Neuronal stem cell (in vitro differentiated cells): Measurements from ENCODE around the gene ARHGAP44.

Experiments used
- DNase-seq: peaks from one replicate; pipeline ENCODE4 v3.0.0-alpha.2; 2013; ENCODE audit warnings: low spot score
- H2AFZ ChIP-seq: one replicate; pipeline ENCODE4 v1.6.1; 2013; ENCODE audit warnings: mild to moderate bottlenecking, low read length, inconsistent platforms
- H2AK5ac ChIP-seq: 2 replicates; pipeline ENCODE4 v1.6.1; 2013; ENCODE audit warnings: low read depth, mild to moderate bottlenecking, inconsistent platforms, low read length, moderate library complexity, mixed read lengths
- H2BK120ac ChIP-seq: 2 replicates; pipeline ENCODE4 v1.6.1; 2013; ENCODE audit warnings: low read depth, mild to moderate bottlenecking, inconsistent platforms, low read length, moderate library complexity, mixed read lengths
- H2BK12ac ChIP-seq: one replicate; pipeline ENCODE4 v1.6.1; 2013; ENCODE audit warnings: low read length, inconsistent platforms
- H2BK15ac ChIP-seq: 2 replicates; pipeline ENCODE4 v1.6.1; 2013; ENCODE audit warnings: mild to moderate bottlenecking, low read length, inconsistent platforms, mixed read lengths
- H2BK5ac ChIP-seq: one replicate; pipeline ENCODE4 v1.6.1; 2013; ENCODE audit warnings: inconsistent platforms, mild to moderate bottlenecking, low read length, moderate library complexity
- H3K14ac ChIP-seq: one replicate; pipeline ENCODE4 v1.6.1; 2013; ENCODE audit warnings: low read length, inconsistent platforms
- H3K18ac ChIP-seq: 2 replicates; pipeline ENCODE4 v1.6.1; 2013; ENCODE audit warnings: low read length, inconsistent platforms
- H3K23ac ChIP-seq: 2 replicates; pipeline ENCODE4 v1.6.1; 2013; ENCODE audit warnings: low read depth, mild to moderate bottlenecking, mixed read lengths, low read length, inconsistent platforms; ENCODE audit not compliant: poor library complexity
- H3K27ac ChIP-seq: replicated peaks from 3 replicates; pipeline ENCODE4 v1.5.1; 2013; ENCODE audit warnings: low read length, inconsistent platforms
- H3K27me3 ChIP-seq, 3 experiments: 2 replicates each; pipeline ENCODE4 v1.6.1; 2013; ENCODE audit warnings: low read length in 3 of 3, mild to moderate bottlenecking in 2 of 3, inconsistent platforms in 1 of 3, low read depth in 1 of 3, mixed read lengths in 1 of 3, moderate library complexity in 1 of 3; ENCODE audit not compliant: control insufficient read depth in 3 of 3, insufficient read depth in 3 of 3
- H3K36me3 ChIP-seq, 2 donors: replicated peaks in 1 of 2; 2 replicates each; pipeline ENCODE4 v1.6.1; 2013; ENCODE audit warnings: low read length in 2 of 2; ENCODE audit not compliant: control insufficient read depth in 2 of 2, insufficient read depth in 2 of 2
- H3K4ac ChIP-seq: 2 replicates; pipeline ENCODE4 v1.6.1; 2013; ENCODE audit warnings: inconsistent platforms, mild to moderate bottlenecking, low read length, moderate library complexity
- H3K4me1 ChIP-seq, 2 donors: 1 replicate in 1 of 2; 2 replicates in 1 of 2; pipeline ENCODE4 v1.6.1; 2013; ENCODE audit warnings: low read length in 2 of 2, low read depth in 1 of 2; ENCODE audit not compliant: control insufficient read depth in 2 of 2, insufficient read depth in 1 of 2
- H3K4me2 ChIP-seq: one replicate; pipeline ENCODE4 v1.6.1; 2013; ENCODE audit warnings: mild to moderate bottlenecking, low read length, inconsistent platforms; ENCODE audit not compliant: insufficient read depth, poor library complexity, severe bottlenecking
- H3K4me3 ChIP-seq, 2 donors: 2 replicates each; pipeline ENCODE4 v1.5.1; 2013; ENCODE audit warnings: low read length in 2 of 2, mild to moderate bottlenecking in 2 of 2, inconsistent platforms in 1 of 2, moderate library complexity in 1 of 2
- H3K79me1 ChIP-seq: one replicate; pipeline ENCODE4 v1.6.1; 2013; ENCODE audit warnings: low read depth, mild to moderate bottlenecking, inconsistent platforms, low read length, moderate library complexity
- H3K9ac ChIP-seq: one replicate; pipeline ENCODE4 v1.6.1; 2013; ENCODE audit warnings: mild to moderate bottlenecking, low read depth, low read length, inconsistent platforms; ENCODE audit not compliant: poor library complexity
- H3K9me3 ChIP-seq, 2 donors: replicated peaks in 1 of 2; 2 replicates each; pipeline versions ENCODE3 to v1.6.1; 2013; ENCODE audit warnings: low read length in 2 of 2, mild to moderate bottlenecking in 2 of 2, inconsistent platforms in 1 of 2, low read depth in 1 of 2, mixed read lengths in 1 of 2, moderate library complexity in 1 of 2; ENCODE audit not compliant: control insufficient read depth in 2 of 2, insufficient read depth in 1 of 2
- H4K8ac ChIP-seq: one replicate; pipeline ENCODE4 v1.6.1; 2013; ENCODE audit warnings: low read depth, mild to moderate bottlenecking, inconsistent platforms, low read length, moderate library complexity
- H4K91ac ChIP-seq: one replicate; pipeline ENCODE4 v1.6.1; 2013; ENCODE audit warnings: low read length, low read depth, mild to moderate bottlenecking, inconsistent platforms; ENCODE audit not compliant: poor library complexity
- WGBS, 2 donors: extraction: QIAGEN DNeasy Blood & Tissue Kit; methylation state at CpG; one replicate each; pipeline ENCODE4 v1.1.7; 2013; ENCODE audit warnings: missing lambda C conversion rate in 2 of 2, mixed read lengths in 1 of 2; ENCODE audit not compliant: insufficient read length in 2 of 2, insufficient replicate concordance in 1 of 2; ENCODE audit errors: extremely low coverage in 2 of 2; 5-methylcytosine and 5-hydroxymethylcytosine counted together

Gene ARHGAP44

DNA sequence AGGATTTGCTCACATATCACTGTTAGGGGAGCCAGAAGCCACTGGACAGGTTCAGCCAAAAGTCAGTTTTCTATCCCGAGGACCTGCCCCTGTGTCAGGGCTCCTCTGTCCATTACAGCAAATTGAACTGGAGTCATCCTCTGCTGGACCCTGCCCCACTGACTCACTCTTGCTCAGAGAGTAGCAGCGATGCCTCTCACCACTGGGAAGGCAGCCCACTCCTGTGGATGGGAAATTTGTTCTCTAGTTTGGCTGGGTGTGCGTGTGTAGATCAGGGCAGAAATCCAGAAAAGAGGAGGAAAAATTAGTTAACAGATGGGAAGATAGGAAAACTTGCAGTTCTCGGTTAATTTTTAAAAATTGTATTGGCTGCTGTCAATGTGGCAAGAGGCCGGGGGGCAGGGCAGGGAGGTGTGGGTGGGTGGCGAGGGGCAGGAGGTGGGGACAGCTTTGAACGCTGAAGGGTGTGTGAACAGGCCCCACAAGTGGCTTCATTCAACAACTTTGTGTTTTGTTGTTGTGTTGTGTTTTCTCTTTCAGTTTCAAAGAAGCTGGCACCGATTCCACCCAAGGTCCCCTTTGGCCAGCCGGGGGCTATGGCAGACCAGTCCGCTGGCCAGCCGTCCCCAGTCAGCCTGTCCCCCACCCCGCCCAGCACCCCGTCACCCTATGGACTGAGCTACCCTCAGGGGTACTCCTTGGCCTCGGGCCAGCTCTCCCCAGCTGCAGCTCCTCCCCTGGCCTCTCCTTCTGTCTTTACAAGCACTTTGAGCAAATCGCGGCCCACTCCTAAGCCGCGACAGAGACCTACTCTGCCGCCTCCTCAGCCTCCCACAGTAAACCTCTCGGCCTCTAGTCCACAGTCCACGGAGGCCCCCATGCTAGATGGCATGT lies 194.9 kb downstream of the ARHGAP44 start:
- no peak overlapping the region for H2BK5ac ChIP-seq
- no peak overlapping the region for H3K4me3 ChIP-seq
- H3K4me2 ChIP-seq, result no peak overlapping the region
- no peak overlapping the region for H2BK12ac ChIP-seq
- H2AFZ ChIP-seq, result no peak overlapping the region
- no peaks in the 10 kb centered on the region for H3K27me3 ChIP-seq
- H4K91ac ChIP-seq, result no peak overlapping the region
- H3K9me3 ChIP-seq, result no peaks in the 10 kb centered on the region
- no peak overlapping the region for H4K8ac ChIP-seq
- H2AK5ac ChIP-seq, result peak overlapping the region; percentile 17
- WGBS, 2 donors, result no CpG with 5 or more reads among the region's 21 CpGs
- H3K4me1 ChIP-seq, result peaks cover 0 to 7% of the 10 kb centered on the region in 2 donors
- H3K23ac ChIP-seq, result no peak overlapping the region
- no peak overlapping the region for H3K9ac ChIP-seq
- DNase-seq, result no peak
- no peak overlapping the region for H3K14ac ChIP-seq
- H3K27ac ChIP-seq, result no peak overlapping the region
- H3K36me3 ChIP-seq, result no peaks in the 10 kb centered on the region
- no peak overlapping the region for H3K4ac ChIP-seq
- peak overlapping the region; percentile 8 for H2BK15ac ChIP-seq
- no peaks in the 10 kb centered on the region for H3K79me1 ChIP-seq
- H2BK120ac ChIP-seq, result no peak overlapping the region
- no peak overlapping the region for H3K18ac ChIP-seq

GRCh38 chr17:12985431-12986293 lies 196.4 kb downstream of the ARHGAP44 start:
- H2BK120ac ChIP-seq, result no peak overlapping the region
- H2BK12ac ChIP-seq, result no peak overlapping the region
- peak overlapping the region; percentile 11 for H3K18ac ChIP-seq
- H3K27ac ChIP-seq, result no peak overlapping the region
- H3K79me1 ChIP-seq, result no peaks in the 10 kb centered on the region
- H4K8ac ChIP-seq, result no peak overlapping the region
- no peak overlapping the region for H3K4ac ChIP-seq
- peaks cover 0 to 7% of the 10 kb centered on the region in 2 donors for H3K4me1 ChIP-seq
- H4K91ac ChIP-seq, result no peak overlapping the region
- no peak for DNase-seq
- no peak overlapping the region for H3K23ac ChIP-seq
- H2AK5ac ChIP-seq, result no peak overlapping the region
- WGBS, 2 donors, result no CpG with 5 or more reads among the region's 14 CpGs
- H3K4me3 ChIP-seq, result no peak overlapping the region
- H3K4me2 ChIP-seq, result no peak overlapping the region
- H2BK15ac ChIP-seq, result no peak overlapping the region
- H3K14ac ChIP-seq, result no peak overlapping the region
- no peak overlapping the region for H2BK5ac ChIP-seq
- H3K9me3 ChIP-seq, result peaks cover 0 to 7% of the 10 kb centered on the region in 2 donors
- H2AFZ ChIP-seq, result no peak overlapping the region
- peaks cover 7 to 10% of the 10 kb centered on the region in 2 donors for H3K36me3 ChIP-seq
- H3K9ac ChIP-seq, result no peak overlapping the region
- no peaks in the 10 kb centered on the region for H3K27me3 ChIP-seq

DNA sequence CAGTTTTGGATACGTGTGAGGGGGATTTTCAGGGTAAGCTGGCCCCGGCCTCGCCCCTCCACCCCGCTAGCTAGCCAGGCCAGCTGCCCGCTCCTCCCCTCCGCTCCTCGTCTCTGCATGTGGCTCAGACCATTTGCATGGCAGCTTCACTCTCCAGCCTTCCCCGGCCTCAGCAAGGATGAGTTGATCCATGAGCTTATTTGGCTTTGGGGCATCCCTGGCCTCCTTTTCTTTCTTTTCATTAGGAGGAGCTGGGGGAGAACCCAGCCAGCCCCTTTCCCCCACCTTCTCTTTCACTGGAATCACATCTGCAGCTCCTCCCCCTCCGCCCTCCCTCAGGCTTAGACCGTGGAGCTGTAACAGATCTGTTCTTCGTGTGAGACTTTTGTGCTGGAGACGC lies 197.8 kb downstream of the ARHGAP44 start:
- Histone ChIP-seq H4K8ac (no peak overlapping the region), H3K9ac (no peak overlapping the region), H3K4me3 (no peak overlapping the region), H3K23ac (no peak overlapping the region), H3K36me3 (peaks cover 11 to 25% of the 10 kb centered on the region in 2 donors), H3K4me2 (no peak overlapping the region), H3K79me1 (no peaks in the 10 kb centered on the region), H2AFZ (peak overlapping the region; percentile 71), H3K9me3 (peaks cover 0 to 7% of the 10 kb centered on the region in 2 donors), H2BK5ac (no peak overlapping the region), H3K14ac (no peak overlapping the region), H3K4ac (no peak overlapping the region), H2BK120ac (no peak overlapping the region), H2AK5ac (no peak overlapping the region), H3K27ac (no peak overlapping the region), H3K18ac (no peak overlapping the region), H4K91ac (no peak overlapping the region), H2BK15ac (no peak overlapping the region), H3K4me1 (peaks cover 0 to 7% of the 10 kb centered on the region in 2 donors), H2BK12ac (no peak overlapping the region), H3K27me3 (no peaks in the 10 kb centered on the region)
- no CpG with 5 or more reads among the region's 12 CpGs for WGBS, 2 donors
- DNase-seq, result no peak
